MCF 10A (cell line): ENCODE measurements around the gene TAF4. TPM values are rescaled to one million over a fixed set of nuclear protein-coding genes. Genes with fewer than 3 reads are reported as not detected.
A peak's percentile ranks its signal among the peaks of the same experiment; 100 is the strongest.

ENCODE experiments used
- BruUV-seq: library from RNA; stranded (reverse); fragments of 400-500 nt; replicated peaks from 2 replicates; lab custom pipeline; 2021; lab: Mats Ljungman, UMichigan
- CTCF ChIA-PET: fragments of 300-600 bp; sonication (Branson Sonifier 250); formaldehyde crosslinking; extraction: SDS; loops from one replicate; lab custom pipeline; 2021; ENCODE audit warnings: antibody characterized with exemption, inconsistent platforms; lab: Yijun Ruan, JAX
- POLR2A ChIA-PET: fragments of 300-600, 350-650 bp; sonication (Branson Sonifier 250); formaldehyde crosslinking; extraction: SDS; loops from one replicate; lab custom pipeline; 2020; ENCODE audit warnings: antibody characterized with exemption, inconsistent platforms; lab: Yijun Ruan, JAX
- DNase-seq: peaks from one replicate; pipeline ENCODE4 v3.0.0-alpha.2; 2018; ENCODE audit not compliant: unreplicated experiment
- H3K27ac Mint-ChIP-seq: one replicate; pipeline ENCODE4 v1.8.0; 2022; ENCODE audit warnings: mild to moderate bottlenecking, low read depth, mixed read lengths; ENCODE audit not compliant: unreplicated experiment
- H3K27me3 Mint-ChIP-seq: one replicate; pipeline ENCODE4 v1.8.0; 2022; ENCODE audit warnings: mixed read lengths; ENCODE audit not compliant: insufficient read depth, unreplicated experiment
- H3K36me3 Mint-ChIP-seq: one replicate; pipeline ENCODE4 v1.8.0; 2022; ENCODE audit warnings: mild to moderate bottlenecking, moderate library complexity, mixed read lengths; ENCODE audit not compliant: insufficient read depth, unreplicated experiment
- H3K4me1 Mint-ChIP-seq: one replicate; pipeline ENCODE4 v1.8.0; 2022; ENCODE audit warnings: mixed read lengths; ENCODE audit not compliant: insufficient read depth, unreplicated experiment
- H3K4me3 Mint-ChIP-seq: one replicate; pipeline ENCODE4 v1.8.0; 2022; ENCODE audit warnings: mild to moderate bottlenecking, moderate library complexity, mixed read lengths; ENCODE audit not compliant: unreplicated experiment
- H3K9me3 Mint-ChIP-seq: one replicate; pipeline ENCODE4 v1.8.0; 2022; ENCODE audit warnings: mixed read lengths; ENCODE audit not compliant: unreplicated experiment
- CTCF ChIP-seq: fragments of 200-600 bp; IDR thresholded peaks from one replicate; pipeline ENCODE4 v1.8.0; 2022; ENCODE audit warnings: antibody characterized with exemption, mild to moderate bottlenecking; ENCODE audit not compliant: unreplicated experiment
- intact Hi-C: fragments of 100-400 bp; cut with micrococcal nuclease; formaldehyde crosslinking; loops from 2 replicates; pipeline ENCODE4 v1.14.1; 2022
- total RNA-seq: library from RNA; stranded (reverse); gene quantifications from 2 replicates; pipeline ENCODE4 v1.2.3, GENCODE V29; 2022

TAF4 gene
- total RNA-seq, 1 experiment from 2014 or later: 15.9 TPM

GRCh38 chr20:62010551-62011402 is 54.9 kb downstream of the TAF4 start:
- DNase-seq: peak; percentile 46
- H3K4me1 Mint-ChIP-seq: peaks cover 7% of the 10 kb centered on the region
- H3K27me3 Mint-ChIP-seq: no peaks in the 10 kb centered on the region
- no peak overlapping the region for H3K27ac Mint-ChIP-seq
- no TSS peak for BruUV-seq
- CTCF ChIA-PET: interaction anchor here (0.5 to 3.4 kb wide), 44 partner anchors 9 to 365 kb away, joined by 3 to 62 read pairs (median 4); partner anchors contain the start of genes MTG2, PSMA7 and SS18L1
- peaks cover 48% of the 10 kb centered on the region for H3K36me3 Mint-ChIP-seq
- POLR2A ChIA-PET: interaction anchor here (0.6 to 2.6 kb wide), 7 partner anchors 56 to 228 kb away, joined by 3 to 11 read pairs (median 6); partner anchors contain the start of gene LSM14B
- no peak overlapping the region for H3K4me3 Mint-ChIP-seq
- intact Hi-C loops: loop anchor here (1.0 kb wide), 2 partner anchors 113 to 126 kb away; no protein-coding TSS in a partner anchor
- no peaks in the 10 kb centered on the region for H3K9me3 Mint-ChIP-seq
- peak; percentile 70 for TF ChIP-seq CTCF

- Mint-ChIP-seq H3K4me1 (peaks cover 7% of the 10 kb centered on the region), H3K27ac (no peak overlapping the region), H3K36me3 (peaks cover 56% of the 10 kb centered on the region), H3K4me3 (no peak overlapping the region), H3K9me3 (no peaks in the 10 kb centered on the region), H3K27me3 (no peaks in the 10 kb centered on the region)
- intact Hi-C loops: loop anchor here (1.0 kb wide), 1 partner anchor 113 kb away; no protein-coding TSS in a partner anchor
- no peak for DNase-seq
- BruUV-seq: no TSS peak
- CTCF ChIA-PET: interaction anchor here (0.6 to 3.4 kb wide), 20 partner anchors 10 to 233 kb away, joined by 3 to 62 read pairs (median 4); partner anchors contain the start of gene MTG2
- TF ChIP-seq CTCF: no peak
- POLR2A ChIA-PET: interaction anchor here (1.9 to 2.6 kb wide), 4 partner anchors 57 to 132 kb away, joined by 6 to 11 read pairs (median 8); partner anchors contain the start of gene LSM14B
Observed at GRCh38 chr20:62009869-62010445, 55.7 kb downstream of the TAF4 start.

DNA sequence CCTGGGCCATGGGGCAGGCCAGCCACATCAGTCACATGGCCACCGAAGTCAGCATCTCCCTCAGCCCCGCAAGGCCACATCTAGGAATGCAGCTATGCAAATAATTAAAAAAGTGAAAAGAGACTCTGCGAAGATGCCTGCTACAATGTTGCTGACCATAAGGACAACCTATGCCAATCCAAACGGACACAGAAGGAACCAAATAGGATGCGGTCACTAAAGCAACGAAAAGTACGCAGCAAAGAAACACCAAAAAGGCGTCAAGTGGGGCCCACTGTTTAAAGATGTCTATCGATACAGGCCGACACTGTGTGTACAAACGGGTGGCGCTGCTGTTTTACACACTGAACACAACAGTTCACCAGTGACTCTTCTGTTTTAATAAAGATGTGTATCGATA is 56.4 kb downstream of the TAF4 start:
- no peak overlapping the region for H3K27ac Mint-ChIP-seq
- no peak for TF ChIP-seq CTCF
- POLR2A ChIA-PET: no interaction called here
- intact Hi-C loops: no loop called here
- peaks cover 7% of the 10 kb centered on the region for H3K4me1 Mint-ChIP-seq
- H3K36me3 Mint-ChIP-seq: peaks cover 60% of the 10 kb centered on the region
- DNase-seq: no peak
- H3K4me3 Mint-ChIP-seq: no peak overlapping the region
- CTCF ChIA-PET: interaction anchor here (1.5 to 3.4 kb wide), 3 partner anchors 55 to 132 kb away, joined by 3 to 62 read pairs (median 18); no protein-coding TSS in a partner anchor
- H3K27me3 Mint-ChIP-seq: no peaks in the 10 kb centered on the region
- H3K9me3 Mint-ChIP-seq: no peaks in the 10 kb centered on the region
- no TSS peak for BruUV-seq
